ENCODE data around the gene TMEM145.
A peak's percentile ranks its signal among the peaks of the same experiment; 100 is the strongest.

The TMEM145 gene

GRCh38 chr19:42295342-42295741, 17.8 kb upstream of the TMEM145 start:
- no peaks in the 10 kb centered on the region for H3K9me3 ChIP-seq (ENCODE audit: insufficient read depth, low read length)
- H3K9ac ChIP-seq (ENCODE audit: low read length), result no peak overlapping the region
- TF ChIP-seq EZH2phosphoT487 (IDR thresholded peaks at IDR 0.05; ENCODE audit: low read depth) (no peak), CTCF (IDR thresholded peaks at IDR 0.05; ENCODE audit: low read depth, low read length) (no peak)
- H3K79me2 ChIP-seq (ENCODE audit: low read length), result no peaks in the 10 kb centered on the region
- no peak overlapping the region for H2AFZ ChIP-seq (ENCODE audit: low read depth, low read length)
- H3K4me2 ChIP-seq (ENCODE audit: low read length), result no peak overlapping the region
- no peak overlapping the region for H3K27ac ChIP-seq (ENCODE audit: low read length)
- peaks cover 34% of the 10 kb centered on the region for H3K36me3 ChIP-seq (replicated peaks; ENCODE audit: low read depth, low read length)
- no peaks in the 10 kb centered on the region for H3K27me3 ChIP-seq (ENCODE audit: low read depth, low read length)
- H3K4me3 ChIP-seq (ENCODE audit: low read length), result no peak overlapping the region
- H3K4me1 ChIP-seq (ENCODE audit: low read length), result no peaks in the 10 kb centered on the region
- H4K20me1 ChIP-seq (ENCODE audit: insufficient read depth, low read length), result no peaks in the 10 kb centered on the region

DNA sequence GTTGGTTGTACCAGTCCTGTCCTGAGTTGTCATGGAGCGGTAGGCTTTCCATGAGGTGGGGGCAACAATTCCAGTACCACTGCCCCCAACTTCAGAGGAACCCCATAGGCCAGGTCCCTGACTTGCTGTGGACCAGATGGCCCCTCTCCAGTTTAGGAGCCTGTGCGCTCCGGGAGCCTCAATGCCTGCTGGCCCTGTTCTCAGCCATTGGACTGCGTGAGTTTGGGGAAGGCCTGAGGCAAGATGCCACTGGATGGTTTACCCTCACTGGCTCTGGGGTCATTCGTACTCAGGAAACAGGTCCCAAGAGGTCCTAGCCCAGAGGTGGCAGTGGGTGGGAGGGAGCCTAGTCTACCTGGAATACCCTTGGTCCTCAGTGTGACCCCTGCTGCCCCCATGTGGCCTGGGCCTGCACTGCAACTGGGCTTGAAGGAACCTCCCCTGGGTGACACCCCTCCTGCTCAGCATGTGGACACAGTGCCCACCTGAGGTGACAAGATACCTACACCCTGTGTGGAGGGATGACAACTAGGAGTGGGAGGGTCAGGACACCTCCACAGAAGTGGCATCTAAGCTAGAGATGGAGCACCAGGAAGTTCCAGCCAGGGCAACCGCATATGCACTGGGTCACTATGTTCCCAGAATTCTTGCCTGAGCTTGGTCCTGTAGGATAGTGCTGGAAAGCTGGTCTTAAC, 17.1 kb upstream of the TMEM145 start:
- H3K36me3 ChIP-seq (replicated peaks; ENCODE audit: low read depth, low read length), result peaks cover 30% of the 10 kb centered on the region
- H3K27ac ChIP-seq (ENCODE audit: low read length), result no peak overlapping the region
- no peaks in the 10 kb centered on the region for H3K27me3 ChIP-seq (ENCODE audit: low read depth, low read length)

DNA sequence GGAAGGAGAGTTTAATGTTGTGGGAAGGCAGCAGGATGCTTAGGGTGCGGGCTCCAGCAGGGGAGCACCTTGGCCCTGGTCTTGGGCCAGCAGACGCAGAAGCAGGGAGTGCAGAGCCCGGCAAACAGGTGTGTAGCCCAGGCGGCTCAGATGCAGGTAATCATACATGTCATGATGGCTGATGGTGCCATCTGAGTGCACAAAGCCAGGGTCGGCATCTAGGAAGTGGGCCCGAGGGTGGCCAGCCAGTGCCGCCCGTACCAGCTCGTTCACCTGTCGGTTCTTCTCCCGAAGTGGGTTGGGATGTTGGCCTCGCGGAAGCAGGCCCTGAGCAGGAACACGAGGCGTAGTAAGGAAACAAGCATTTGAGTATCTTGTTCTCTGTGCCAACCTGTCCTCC, 16.1 kb upstream of the TMEM145 start:
- peaks cover 8% of the 10 kb centered on the region for H3K4me1 ChIP-seq (ENCODE audit: low read length)
- H3K79me2 ChIP-seq (ENCODE audit: low read length), result peaks cover 5% of the 10 kb centered on the region
- no peak overlapping the region for H3K9ac ChIP-seq (ENCODE audit: low read length)
- no peaks in the 10 kb centered on the region for H4K20me1 ChIP-seq (ENCODE audit: insufficient read depth, low read length)
- no peak overlapping the region for H2AFZ ChIP-seq (ENCODE audit: low read depth, low read length)
- H3K9me3 ChIP-seq (ENCODE audit: insufficient read depth, low read length), result no peaks in the 10 kb centered on the region
- peaks cover 27% of the 10 kb centered on the region for H3K36me3 ChIP-seq (replicated peaks; ENCODE audit: low read depth, low read length)
- no peak overlapping the region for H3K4me3 ChIP-seq (ENCODE audit: low read length)
- no peaks in the 10 kb centered on the region for H3K27me3 ChIP-seq (ENCODE audit: low read depth, low read length)
- no peak overlapping the region for H3K4me2 ChIP-seq (ENCODE audit: low read length)
- no peak overlapping the region for H3K27ac ChIP-seq (ENCODE audit: low read length)
- TF ChIP-seq CTCF (IDR thresholded peaks at IDR 0.05; ENCODE audit: low read depth, low read length) (no peak), EZH2phosphoT487 (IDR thresholded peaks at IDR 0.05; ENCODE audit: low read depth) (no peak)

More for the DNA sequence above, 17.1 kb upstream of the TMEM145 start:
- Histone ChIP-seq H3K4me1 (ENCODE audit: low read length) (no peaks in the 10 kb centered on the region), H3K9me3 (ENCODE audit: insufficient read depth, low read length) (no peaks in the 10 kb centered on the region), H4K20me1 (ENCODE audit: insufficient read depth, low read length) (no peaks in the 10 kb centered on the region), H3K4me2 (ENCODE audit: low read length) (no peak overlapping the region), H3K4me3 (ENCODE audit: low read length) (no peak overlapping the region), H3K79me2 (ENCODE audit: low read length) (no peaks in the 10 kb centered on the region), H3K9ac (ENCODE audit: low read length) (no peak overlapping the region), H2AFZ (ENCODE audit: low read depth, low read length) (no peak overlapping the region)
- TF ChIP-seq EZH2phosphoT487 (IDR thresholded peaks at IDR 0.05; ENCODE audit: low read depth), result no peak
- TF ChIP-seq CTCF (IDR thresholded peaks at IDR 0.05; ENCODE audit: low read depth, low read length), result peak; percentile 95

DNA sequence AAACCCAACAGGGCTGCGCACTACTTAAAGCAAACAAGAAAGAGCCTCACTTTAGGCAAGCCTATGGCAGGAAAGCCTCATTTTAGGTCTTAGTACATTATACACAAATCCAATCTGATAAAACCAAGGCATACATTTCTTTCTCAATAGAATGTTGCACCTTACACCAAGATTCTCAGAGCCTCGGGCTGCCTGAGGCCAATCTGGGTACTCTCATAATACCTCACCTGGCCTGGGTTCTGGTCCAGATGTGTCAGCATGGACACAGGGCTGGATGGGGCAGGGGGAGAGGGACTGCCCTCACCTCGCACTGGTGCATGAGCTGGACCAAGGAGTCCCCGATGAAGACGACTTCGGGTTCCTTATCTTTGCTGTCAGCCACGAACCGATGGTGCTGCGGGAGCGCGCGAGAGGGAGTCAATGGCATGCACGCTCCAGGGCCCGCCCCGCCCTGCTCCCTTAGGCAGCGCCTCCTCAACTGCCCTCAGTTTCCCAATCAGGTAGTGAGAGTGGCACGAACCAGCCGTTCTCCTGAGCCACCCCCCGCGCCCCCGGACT, 11.4 kb upstream of the TMEM145 start, which contains the start of gene PRR19:
PRR19 (plus strand) TSS at position 487 of the 558 bp plus-strand sequence. CDS start 7,453 bp downstream, outside the sequence.
- Histone ChIP-seq H3K79me2 (ENCODE audit: low read length) (peaks cover 7% of the 10 kb centered on the region), H3K4me2 (ENCODE audit: low read length) (peak within 1 kb of the TSS; percentile 96), H3K9ac (ENCODE audit: low read length) (peak within 1 kb of the TSS; percentile 87), H3K9me3 (ENCODE audit: insufficient read depth, low read length) (no peaks in the 10 kb centered on the region), H3K27me3 (ENCODE audit: low read depth, low read length) (no peaks in the 10 kb centered on the region), H3K36me3 (replicated peaks; ENCODE audit: low read depth, low read length) (peaks cover 6% of the 10 kb centered on the region), H4K20me1 (ENCODE audit: insufficient read depth, low read length) (no peaks in the 10 kb centered on the region), H3K4me3 (ENCODE audit: low read length) (peak within 1 kb of the TSS; percentile 98), H2AFZ (ENCODE audit: low read depth, low read length) (peak within 1 kb of the TSS; percentile 88), H3K27ac (ENCODE audit: low read length) (peak within 1 kb of the TSS; percentile 59), H3K4me1 (ENCODE audit: low read length) (peaks cover 17% of the 10 kb centered on the region)
- TF ChIP-seq CTCF (IDR thresholded peaks at IDR 0.05; ENCODE audit: low read depth, low read length) (no peak), EZH2phosphoT487 (IDR thresholded peaks at IDR 0.05; ENCODE audit: low read depth) (no peak)

All from OCI-LY3 (cell line).